H1 (cell line): Measurements from ENCODE around the gene PRPS1.
A peak's percentile ranks its signal among the peaks of the same experiment; 100 is the strongest.

Experiments used
- CTCF ChIP-seq, 3 experiments: IDR thresholded peaks; 1 replicate in 2 of 3; 2 replicates in 1 of 3; pipeline versions ENCODE4 v1.5.1 to v1.6.1; 2011; ENCODE audit warnings: low read length in 3 of 3, mild to moderate bottlenecking in 3 of 3, inconsistent platforms in 2 of 3, low read depth in 1 of 3, moderate library complexity in 1 of 3; ENCODE audit not compliant: insufficient read depth in 1 of 3; ENCODE audit errors: control extremely low read depth in 1 of 3
- EP300 ChIP-seq, 2 experiments: IDR thresholded peaks; 1 replicate in 1 of 2; 2 replicates in 1 of 2; pipeline ENCODE4 v1.6.1; 2011 to 2012; ENCODE audit warnings: low read depth in 2 of 2, low read length in 2 of 2, mild to moderate bottlenecking in 2 of 2, borderline replicate concordance in 1 of 2, inconsistent platforms in 1 of 2, moderate library complexity in 1 of 2
- FOSL1 ChIP-seq: IDR thresholded peaks from 2 replicates; pipeline ENCODE4 v1.6.1; 2011; ENCODE audit warnings: mild to moderate bottlenecking, low read depth, low read length, moderate library complexity; ENCODE audit not compliant: insufficient read depth
- POLR2AphosphoS5 ChIP-seq: IDR thresholded peaks from 2 replicates; pipeline ENCODE4 v1.6.1; 2011; ENCODE audit warnings: low read depth, low read length
- RFX5 ChIP-seq: IDR thresholded peaks from 2 replicates; pipeline ENCODE4 v1.6.1; 2011; ENCODE audit warnings: low read depth, low read length, improper control_type of control experiment, borderline replicate concordance
- TEAD4 ChIP-seq: IDR thresholded peaks from 2 replicates; pipeline ENCODE4 v1.6.1; 2012; ENCODE audit warnings: low read depth, low read length, inconsistent platforms, mixed read lengths

- TF ChIP-seq POLR2AphosphoS5 (peak; percentile 66; the same call in 1 of the 2 replicates), TEAD4 (no peak), EP300 (IDR thresholded peaks at IDR 0.05; ENCODE audit: borderline replicate concordance in 1 of 2, low read depth in 2 of 2, low read length in 2 of 2) (peak in 1 of 2 experiments; percentile 32; a peak in 1 of 3 replicates), RFX5 (no peak), CTCF (IDR thresholded peaks at IDR 0.05; ENCODE audit: control extremely low read depth in 1 of 3, insufficient read depth in 1 of 3, low read depth in 1 of 3, low read length in 3 of 3) (peak; percentile 74 to 89 (median 87)), FOSL1 (no peak)
Observed at GRCh38 chrX:107654872-107655761, 26.8 kb downstream of the PRPS1 start.
